ENCODE results near the gene GRP.
"Not testable (repeated sequence)": the region's sequence is repeated elsewhere in the genome, so short reads cannot be mapped to it uniquely, and the experiment has no call there.

The GRP gene

GRCh38 chr18:59229701-59230443, 9.9 kb downstream of the GRP start:
- no peak for DNase-seq (ENCODE audit: low spot score)

- DNase-seq (ENCODE audit: low spot score): no peak
Measured at GRCh38 chr18:59231114-59231513, 11.2 kb downstream of the GRP start.

DNA sequence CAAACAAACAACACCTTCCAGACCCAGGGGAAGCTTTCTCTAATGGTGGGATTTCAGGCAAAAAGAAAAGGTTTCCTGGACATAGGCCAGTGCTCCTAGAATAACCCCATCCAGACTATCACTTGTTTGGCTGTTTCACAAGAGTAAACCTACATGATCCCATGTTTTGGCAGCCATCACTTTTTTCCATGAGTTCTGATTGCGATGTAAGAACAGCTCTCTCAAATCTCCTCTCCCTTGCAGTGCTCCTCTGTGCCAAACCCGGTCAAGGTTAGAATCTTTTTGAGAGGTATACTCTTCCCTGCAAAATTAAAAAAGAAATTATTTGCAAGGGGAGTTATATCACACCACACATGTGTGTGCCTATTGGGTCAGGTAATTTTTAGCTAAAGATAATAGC, 11.9 kb downstream of the GRP start:
- no peak for DNase-seq (ENCODE audit: low spot score)

- DNase-seq (ENCODE audit: low spot score): no peak
Measured at GRCh38 chr18:59232309-59233016, 12.5 kb downstream of the GRP start.

DNA sequence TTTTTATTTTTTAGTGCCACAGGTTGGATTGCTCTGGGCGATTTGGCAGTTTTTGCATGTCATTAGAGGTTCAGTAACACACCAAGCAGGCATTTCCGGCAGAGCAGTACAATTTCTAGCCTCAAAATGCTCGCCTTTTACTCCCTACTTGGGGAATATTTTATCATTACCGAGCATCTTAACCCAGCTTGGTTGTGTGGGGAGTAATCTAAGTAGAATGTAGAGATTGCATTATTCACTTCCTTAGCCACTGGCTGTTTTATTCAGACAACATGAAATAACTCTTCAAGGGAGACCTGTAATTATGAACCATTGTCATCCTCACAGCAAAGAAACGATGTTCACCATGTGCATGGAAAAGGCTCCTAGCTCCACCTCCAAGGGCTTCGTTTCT, 13.1 kb downstream of the GRP start:
- DNase-seq (ENCODE audit: low spot score): peak; percentile 29

DNA sequence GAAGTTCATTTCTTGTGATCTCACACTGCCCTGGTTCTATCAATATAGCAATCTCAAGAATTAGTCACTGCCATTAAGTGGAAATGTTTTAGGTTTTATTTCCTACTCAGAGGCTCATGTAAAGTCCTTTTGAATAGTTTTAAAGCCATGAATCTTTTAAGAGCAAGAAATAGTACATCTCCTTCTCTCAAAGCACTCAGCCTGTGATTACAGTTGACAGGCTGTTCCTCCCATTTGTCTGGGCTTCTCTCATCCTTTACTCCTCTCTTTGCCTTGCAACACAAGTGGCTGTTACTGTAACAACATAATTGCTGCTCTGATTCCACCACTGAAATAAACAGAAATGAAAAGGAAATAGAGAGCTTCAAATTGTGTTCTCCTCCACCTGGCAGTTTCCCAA, 18.4 kb downstream of the GRP start:
- no peak for DNase-seq (ENCODE audit: low spot score)

DNA sequence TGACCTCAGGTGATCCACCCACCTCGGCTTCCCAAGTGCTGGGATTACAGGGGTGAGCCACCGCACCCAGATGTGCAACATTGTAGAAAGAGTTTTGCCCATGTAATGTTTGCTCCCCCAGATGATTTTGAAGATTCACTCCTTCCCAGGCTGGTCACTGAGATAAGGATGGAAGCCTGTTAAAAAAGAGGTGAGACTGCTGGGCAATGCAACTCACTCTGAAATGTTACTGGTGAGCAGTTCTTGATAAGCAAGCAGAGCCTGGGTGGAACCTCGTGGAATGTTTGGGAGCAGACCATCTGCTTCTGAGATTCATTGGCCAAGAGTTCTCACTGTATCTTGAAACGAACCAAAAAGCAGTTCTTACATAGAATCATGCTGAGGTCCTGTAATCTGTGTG, 19.7 kb downstream of the GRP start:
- DNase-seq (ENCODE audit: low spot score): no peak

DNA sequence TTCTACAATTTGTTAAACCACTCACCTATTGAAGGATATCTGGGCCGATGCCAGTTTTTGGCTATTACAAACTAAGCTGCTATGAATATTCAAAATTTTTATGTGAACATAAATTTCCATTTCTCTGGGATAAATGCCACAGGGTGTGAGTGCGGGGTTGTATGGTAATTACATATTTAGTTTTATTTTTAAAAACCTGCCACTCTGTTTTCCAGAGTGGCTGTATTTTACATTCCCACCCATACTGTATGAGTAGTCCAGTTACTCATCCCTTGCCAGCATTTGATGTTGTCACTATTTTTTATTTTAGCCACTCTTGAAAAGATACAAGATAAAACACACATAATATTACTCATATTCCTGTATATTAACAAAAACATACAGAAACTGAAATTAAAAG, 22.9 kb downstream of the GRP start:
- no peak for DNase-seq (ENCODE audit: low spot score)

GRCh38 chr18:59246796-59247195, 26.8 kb downstream of the GRP start:
- DNase-seq (ENCODE audit: low spot score): no peak

DNA sequence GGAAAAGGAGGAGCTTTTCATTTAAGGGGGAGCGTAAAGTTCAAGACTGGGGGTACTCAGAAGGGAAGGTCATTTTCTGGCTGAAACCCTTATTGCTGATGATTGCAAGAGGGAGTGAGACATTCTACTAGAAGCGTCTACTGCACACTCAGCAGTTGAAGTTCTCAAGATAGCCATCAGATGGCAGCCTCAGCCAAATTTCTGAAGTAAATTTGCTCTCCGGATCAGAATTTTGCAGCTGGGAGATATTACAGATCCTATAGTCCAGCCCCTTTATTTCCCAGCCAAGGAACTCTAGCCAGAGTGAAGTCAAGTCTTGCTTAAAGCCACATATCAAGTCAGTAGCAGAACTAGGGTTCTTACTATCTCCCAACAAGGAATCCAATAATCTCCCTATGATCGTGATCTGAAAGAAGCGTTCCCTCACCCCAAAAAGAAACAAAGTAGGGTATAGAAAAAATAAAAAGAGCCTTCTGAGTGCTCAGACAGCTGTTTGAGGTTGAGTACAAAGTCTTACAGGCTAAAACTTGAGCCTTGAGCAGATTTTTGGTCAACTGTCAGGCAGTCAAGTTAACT, 29.3 kb downstream of the GRP start:
- DNase-seq (ENCODE audit: low spot score): peak; percentile 85

- not testable (repeated sequence) for DNase-seq (ENCODE audit: low spot score)
Measured at GRCh38 chr18:59255491-59255890, 35.5 kb downstream of the GRP start.

GRCh38 chr18:59261842-59262241, 41.9 kb downstream of the GRP start:
- DNase-seq (ENCODE audit: low spot score): not testable (repeated sequence)

- not testable (repeated sequence) for DNase-seq (ENCODE audit: low spot score)
Measured at GRCh38 chr18:59262243-59262642, 42.3 kb downstream of the GRP start.

- no peak for DNase-seq (ENCODE audit: low spot score)
Measured at GRCh38 chr18:59263661-59264060, 43.7 kb downstream of the GRP start.

DNA sequence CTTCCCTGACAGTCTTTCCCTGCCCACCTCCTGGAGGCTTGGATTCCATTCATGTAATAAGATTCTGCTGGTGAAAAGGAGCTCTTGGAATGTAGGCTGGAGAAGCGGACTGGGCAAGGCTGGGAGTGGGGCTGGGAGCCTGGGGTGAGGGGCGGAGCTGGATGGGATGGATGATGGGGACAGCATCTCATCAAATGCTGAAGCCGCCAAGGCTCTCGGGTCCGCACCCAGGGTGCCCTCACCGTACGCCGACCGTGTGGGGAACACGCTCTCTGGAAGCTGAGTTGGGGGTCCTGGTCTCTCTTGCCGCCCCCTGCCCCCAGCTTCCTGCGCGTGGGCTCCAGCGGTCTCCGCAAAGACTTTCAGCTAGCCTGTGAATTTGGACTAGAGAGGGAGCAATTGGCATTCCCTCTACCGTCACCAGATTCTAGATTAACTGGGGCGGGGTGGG, 44.2 kb downstream of the GRP start:
- no peak for DNase-seq (ENCODE audit: low spot score)

DNA sequence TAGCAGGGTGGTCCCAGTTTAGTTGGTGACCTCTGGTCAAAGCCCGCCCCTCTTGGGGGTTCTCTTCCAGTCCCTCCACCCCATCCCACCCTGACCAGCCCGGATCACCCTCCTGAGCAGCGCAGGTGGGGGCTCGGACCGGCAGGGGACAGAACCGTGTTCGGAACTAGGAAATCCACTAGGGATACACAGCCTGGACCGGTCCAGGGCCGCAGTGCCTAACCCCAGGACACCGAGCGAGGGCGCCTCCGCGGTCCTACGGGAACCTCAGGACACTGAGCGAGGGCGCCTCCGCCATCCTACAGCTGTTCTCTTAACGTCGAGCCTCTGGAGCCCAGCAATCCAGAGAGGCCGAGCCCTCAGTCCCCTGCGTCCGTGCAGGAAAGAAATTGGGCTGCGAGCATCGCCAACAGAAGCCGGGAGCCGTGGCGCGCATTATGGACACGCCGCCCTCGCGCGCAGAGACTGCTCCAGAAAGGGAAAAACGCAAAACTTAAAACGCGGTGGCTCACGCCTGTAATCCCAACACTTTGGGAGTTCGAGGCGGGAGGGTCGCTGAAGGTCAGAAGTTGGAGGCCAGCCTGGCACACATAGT, 44.8 kb downstream of the GRP start:
- no peak for DNase-seq (ENCODE audit: low spot score)

GRCh38 chr18:59265246-59265973, 45.5 kb downstream of the GRP start:
- no peak for DNase-seq (ENCODE audit: low spot score)

GRCh38 chr18:59265974-59266369, 46.0 kb downstream of the GRP start:
- no peak for DNase-seq (ENCODE audit: low spot score)

DNA sequence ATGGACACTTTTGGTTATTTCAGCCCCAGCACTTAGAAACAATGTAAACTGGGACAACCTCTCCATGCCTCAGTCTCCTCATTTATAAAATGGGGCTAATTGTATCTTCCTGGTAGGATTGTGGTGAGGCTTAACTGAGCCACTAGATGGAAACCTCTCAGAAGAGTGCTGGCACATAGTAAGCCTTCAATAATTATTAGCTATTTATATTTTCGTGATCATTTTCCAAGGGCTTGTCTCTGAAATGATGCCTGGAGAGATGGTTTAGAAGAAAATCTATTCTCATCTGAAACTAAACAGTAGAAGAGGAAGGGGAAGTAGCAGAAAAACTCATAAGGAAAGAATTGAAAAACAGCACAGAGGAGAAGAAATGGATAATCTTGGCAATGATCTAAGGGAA, 46.5 kb downstream of the GRP start:
- DNase-seq (ENCODE audit: low spot score): no peak

GRCh38 chr18:59266886-59267502, 47.0 kb downstream of the GRP start:
- no peak for DNase-seq (ENCODE audit: low spot score)

GRCh38 chr18:59267503-59268126, 47.7 kb downstream of the GRP start:
- DNase-seq (ENCODE audit: low spot score): no peak

Data from GM03348 (cell line).